ENCODE data around the gene EEPD1.

DNA sequence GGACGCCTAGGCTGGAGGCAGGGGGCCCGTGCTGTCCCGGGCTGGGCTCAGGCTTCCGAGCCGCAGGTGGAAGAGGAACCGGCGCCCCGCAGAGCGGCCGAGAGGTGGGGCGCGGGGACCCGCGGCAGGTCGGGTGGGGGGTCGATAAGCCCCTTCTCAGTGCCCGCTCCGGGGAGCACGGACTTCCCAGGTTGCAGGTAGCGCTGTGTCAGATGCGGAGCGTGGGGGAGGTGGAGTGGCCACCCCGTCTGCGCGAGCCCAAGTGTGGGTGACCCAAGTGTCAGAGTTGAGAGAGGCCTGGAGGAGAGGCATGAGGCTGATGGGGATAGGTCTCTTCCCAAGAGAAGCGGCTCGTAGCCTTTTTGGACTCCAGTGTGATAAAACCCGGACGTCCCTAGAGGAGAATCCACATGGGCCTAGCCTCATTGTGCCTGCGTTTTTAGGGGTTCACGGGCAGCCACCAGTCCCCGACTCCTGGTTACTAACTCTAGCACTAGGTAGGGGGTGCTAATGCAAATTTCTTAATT, 580 bp downstream of the EEPD1 start:
- TF ChIP-seq EZH2 (IDR thresholded peaks at IDR 0.05; ENCODE audit: insufficient read depth, low read length), result no peak
- TF ChIP-seq CTCF (IDR thresholded peaks at IDR 0.05; ENCODE audit: insufficient read depth, low read depth, low read length), result no peak

All from astrocyte (in vitro differentiated cells and primary cell).